Fibroblast of mammary gland (primary cell): Measurements from ENCODE around the gene SEMA6B.
"Not testable (repeated sequence)": the region's sequence is repeated elsewhere in the genome, so short reads cannot be mapped to it uniquely, and the experiment has no call there.

ENCODE experiments used
- DNase-seq: peaks from one replicate; pipeline ENCODE4 v3.0.0-alpha.2; 2010; ENCODE audit warnings: low read depth
- H3K4me3 ChIP-seq: 2 replicates; pipeline ENCODE4 v1.5.1; 2011; ENCODE audit warnings: low read depth, mild to moderate bottlenecking, low read length, moderate library complexity; ENCODE audit not compliant: control insufficient read depth
- CTCF ChIP-seq: conservative IDR thresholded peaks from 2 replicates; pipeline ENCODE4 v1.5.1; 2011; ENCODE audit warnings: low read depth, low read length, inconsistent platforms; ENCODE audit not compliant: control insufficient read depth, insufficient read depth

The SEMA6B gene

DNA sequence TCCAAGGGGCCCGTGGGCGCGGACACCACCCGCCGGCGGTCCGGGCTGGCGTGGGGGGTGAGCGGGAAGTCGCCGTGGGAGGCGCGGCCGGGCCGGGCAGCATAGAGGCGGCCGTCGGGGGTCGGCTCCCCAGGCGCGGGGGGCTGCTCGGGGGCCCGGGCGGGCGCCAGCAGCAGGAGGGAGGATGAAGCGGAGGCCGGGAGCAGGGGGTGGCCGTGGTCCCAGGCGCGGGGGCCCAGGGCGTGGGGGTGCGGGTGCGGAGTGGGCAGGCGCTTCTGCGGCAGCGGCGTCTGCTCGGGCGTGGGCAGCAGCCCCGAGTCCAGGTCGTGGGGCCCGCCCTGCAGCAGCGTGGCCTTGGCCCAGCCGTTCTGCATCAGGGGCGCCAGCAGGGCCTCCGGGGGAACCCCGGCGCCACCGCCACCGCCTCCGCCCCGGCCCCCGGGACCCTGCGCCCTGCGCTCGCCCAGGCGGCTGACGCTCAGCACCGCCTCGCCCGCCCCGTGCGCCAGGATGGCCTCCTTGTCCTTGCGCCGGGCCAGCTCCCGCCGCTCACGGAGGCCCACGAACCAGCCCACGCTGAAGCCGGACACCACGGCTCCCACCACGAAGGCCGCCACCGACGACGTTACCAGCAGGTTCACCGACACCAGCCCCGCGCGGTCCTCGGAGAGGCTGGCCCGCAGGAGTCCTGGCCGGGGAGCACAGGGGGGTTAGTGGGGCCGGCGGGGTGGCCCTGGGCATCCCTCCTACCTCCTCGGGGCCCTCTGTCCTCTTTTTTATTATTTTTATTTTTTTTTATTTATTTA, 15.4 kb downstream of the SEMA6B start:
- DNase-seq: no peak
- H3K4me3 ChIP-seq: no peak overlapping the region
- TF ChIP-seq CTCF: no peak

- DNase-seq: peak; percentile 31
- no peak for TF ChIP-seq CTCF
- no peak overlapping the region for H3K4me3 ChIP-seq
These were observed 16.3 kb downstream of the SEMA6B start for GRCh38 chr19:4542896-4543841.

GRCh38 chr19:4541806-4542145, 17.7 kb downstream of the SEMA6B start:
- not testable (repeated sequence) for H3K4me3 ChIP-seq, DNase-seq

DNA sequence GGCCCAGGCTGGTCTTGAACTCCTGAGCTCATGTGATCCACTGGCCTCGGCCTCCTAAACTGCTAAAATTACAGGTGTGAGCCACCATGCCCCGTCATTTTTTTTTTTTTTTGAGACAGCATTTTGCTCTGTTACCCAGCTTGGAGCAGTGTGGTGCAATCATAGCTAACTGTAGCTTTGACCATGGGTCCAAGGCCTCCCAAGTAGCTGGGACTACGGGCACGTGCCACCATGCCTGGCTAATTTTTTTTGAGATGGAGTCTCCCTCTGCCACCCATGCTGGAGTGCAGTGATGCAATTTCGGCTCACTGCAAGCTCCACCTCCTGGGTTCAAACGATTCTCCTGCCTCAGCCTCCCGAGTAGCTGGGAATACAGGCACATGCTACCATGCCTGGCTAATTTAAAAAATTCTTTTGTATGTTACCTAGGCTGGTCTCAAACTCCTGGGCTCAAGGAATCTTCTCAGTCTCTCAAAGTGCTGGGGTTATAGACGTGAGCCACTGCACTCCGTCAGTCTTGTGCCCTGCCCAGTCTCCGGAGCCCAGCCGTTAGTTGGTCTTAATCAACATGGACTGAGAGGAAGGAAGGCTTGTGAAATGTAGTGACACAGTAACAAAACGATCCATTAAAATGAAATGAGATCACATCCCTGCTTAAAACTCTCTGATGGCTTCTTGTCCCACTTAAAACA, 18.2 kb downstream of the SEMA6B start:
- DNase-seq: no peak
- no peak for TF ChIP-seq CTCF

GRCh38 chr19:4539693-4540581, 19.5 kb downstream of the SEMA6B start, which contains the start of gene LRG1:
Gene LRG1 (minus strand): TSS chr19:4540036. CDS start chr19:4540013, 23 bp downstream.
- no peak within 1 kb of the TSS for H3K4me3 ChIP-seq
- no peak for DNase-seq
- TF ChIP-seq CTCF: no peak

More for the DNA sequence above, 18.2 kb downstream of the SEMA6B start:
- no peak overlapping the region for H3K4me3 ChIP-seq

DNA sequence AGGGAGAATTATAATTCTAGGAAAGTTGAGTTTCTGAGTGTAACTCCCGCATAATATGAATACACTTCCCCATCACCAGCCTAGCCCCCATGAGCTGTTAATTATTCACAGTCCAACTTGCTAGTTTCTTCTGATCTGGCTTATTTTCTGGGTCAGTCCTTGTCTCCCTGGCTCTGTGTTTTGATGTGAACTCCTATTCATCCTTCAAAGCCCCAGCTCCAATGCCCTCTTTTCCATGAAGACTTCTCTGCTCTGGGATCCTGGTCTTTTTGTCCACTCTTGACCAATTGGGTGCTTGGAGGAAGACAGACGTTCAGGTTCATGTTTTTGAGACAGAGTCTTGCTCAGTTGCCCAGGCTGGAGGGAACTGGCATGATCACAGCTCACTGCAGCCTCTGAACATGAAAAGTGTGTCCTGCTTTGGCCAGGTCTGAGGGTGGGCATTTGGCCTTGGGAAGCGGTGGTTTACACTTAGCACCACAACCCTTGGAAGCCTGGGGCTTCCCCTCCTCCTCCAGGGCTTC, 20.3 kb downstream of the SEMA6B start:
- no peak for TF ChIP-seq CTCF
- no peak overlapping the region for H3K4me3 ChIP-seq
- no peak for DNase-seq
